HL-60 (cell line): ENCODE results near the gene SMG9.

Source experiments
- CTCF ChIP-seq: IDR thresholded peaks from one replicate; pipeline ENCODE4 v1.5.1; 2011; ENCODE audit warnings: low read length, control low read depth, inconsistent platforms; ENCODE audit not compliant: insufficient read depth
- SPI1 ChIP-seq: IDR thresholded peaks from 2 replicates; pipeline ENCODE4 v1.6.1; 2012; ENCODE audit warnings: low read depth, mild to moderate bottlenecking, borderline replicate concordance

DNA sequence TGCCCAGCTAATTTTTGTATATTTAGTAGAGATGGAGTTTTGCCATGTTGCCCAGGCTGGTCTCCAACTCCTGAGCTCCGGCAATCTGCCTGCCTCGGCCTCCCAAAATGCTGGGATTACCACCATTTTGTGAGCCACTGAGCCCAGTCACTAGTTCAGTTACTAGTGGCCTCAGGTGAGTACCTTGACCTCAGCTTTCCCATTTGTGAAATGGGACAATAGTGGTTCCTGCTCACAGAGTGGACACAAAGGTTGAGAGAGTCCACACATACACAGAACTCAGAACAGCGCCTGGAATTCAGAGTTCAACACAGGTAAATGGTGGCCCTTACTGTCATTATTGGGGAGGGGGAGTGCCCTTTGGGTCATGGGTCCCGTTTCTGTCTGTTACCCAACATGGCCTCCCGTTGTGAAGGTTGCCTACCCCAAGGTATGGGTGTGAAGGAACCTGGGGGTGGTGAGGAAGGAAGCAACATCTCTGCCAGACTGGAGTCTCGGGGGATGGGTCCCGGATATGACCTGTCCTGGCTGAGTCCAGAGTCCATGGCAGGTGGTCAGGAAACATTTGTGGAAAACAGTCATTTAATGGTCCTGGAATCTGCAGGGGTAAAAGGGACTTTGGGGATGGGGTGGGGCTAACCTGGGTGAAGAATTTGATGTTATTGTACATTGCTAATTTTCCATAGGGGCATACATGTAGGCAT, 50.6 kb downstream of the SMG9 start:
- no peak for TF ChIP-seq CTCF
- TF ChIP-seq SPI1, result no peak
